ENCODE results near the gene IL19.

- TF ChIP-seq CTCF (IDR thresholded peaks at IDR 0.05; ENCODE audit: low read depth, low read length): no peak
- no peak for TF ChIP-seq POLR2A (IDR thresholded peaks at IDR 0.05; ENCODE audit: extremely low read depth, insufficient read length)
- no peak for TF ChIP-seq MYC (IDR thresholded peaks at IDR 0.05; ENCODE audit: low read depth, low read length)
- TF ChIP-seq MAX (IDR thresholded peaks at IDR 0.05; ENCODE audit: low read depth, low read length): no peak
Observed at GRCh38 chr1:206880314-206880713, 109.7 kb downstream of the IL19 start.

Data from NB4 (cell line).